SK-N-SH (cell line): ENCODE results near the gene DPAGT1. TPM values are rescaled to one million over a fixed set of nuclear protein-coding genes. Genes with fewer than 3 reads are reported as not detected.

Experiments
- CTCF ChIA-PET: fragments of 300-600, 350-600 bp; formaldehyde crosslinking; extraction: SDS; loops from one replicate; lab custom pipeline; 2021; lab: Yijun Ruan, JAX
- POLR2A ChIA-PET: fragments of 350-600 bp; sonication (Branson Sonifier 250); formaldehyde crosslinking; extraction: SDS; loops from one replicate; lab custom pipeline; 2020; ENCODE audit warnings: antibody characterized with exemption, inconsistent platforms; lab: Yijun Ruan, JAX
- DNase-seq: peaks from one replicate; pipeline ENCODE4 v3.0.0; 2012
- H2AFZ ChIP-seq: fragments of 200-600 bp; sonication (generic); 2 replicates; pipeline ENCODE4 v1.8.1; 2016; ENCODE audit warnings: antibody characterized with exemption, mild to moderate bottlenecking, low read depth
- H3F3A ChIP-seq: fragments of 200-600 bp; sonication (generic); replicated peaks from 2 replicates; pipeline ENCODE3; 2016; ENCODE audit warnings: antibody characterized with exemption, mild to moderate bottlenecking; ENCODE audit not compliant: insufficient read depth
- H3K27ac ChIP-seq, 2 experiments: fragments of 200-500 bp in 1 of 2; fragments of 200-600 bp in 1 of 2; sonication (Bioruptor generic) in 1 of 2; sonication (generic), shearing (Covaris generic) in 1 of 2; 2 replicates each; pipeline versions ENCODE4 v1.5.1 to v1.6.1; 2014 to 2016; ENCODE audit warnings: low read depth in 2 of 2, inconsistent platforms in 1 of 2, low read length in 1 of 2, mild to moderate bottlenecking in 1 of 2, mixed read lengths in 1 of 2
- H3K27me3 ChIP-seq: fragments of 200-600 bp; sonication (generic), shearing (Covaris generic); 2 replicates; pipeline ENCODE4 v1.6.1; 2016; ENCODE audit warnings: mixed run types; ENCODE audit not compliant: insufficient read depth
- H3K36me3 ChIP-seq, 2 experiments: fragments of 200-500 bp in 1 of 2; fragments of 200-600 bp in 1 of 2; sonication (Bioruptor generic) in 1 of 2; sonication (generic) in 1 of 2; replicated peaks in 1 of 2; 2 replicates each; pipeline versions ENCODE3 to v1.5.1; 2014 to 2016; ENCODE audit warnings: low read length in 1 of 2, mild to moderate bottlenecking in 1 of 2; ENCODE audit not compliant: insufficient read depth in 2 of 2, control insufficient read depth in 1 of 2
- H3K4me1 ChIP-seq, 2 experiments: fragments of 200-500 bp in 1 of 2; fragments of 200-600 bp in 1 of 2; sonication (Bioruptor generic) in 1 of 2; sonication (generic), shearing (Covaris generic) in 1 of 2; 2 replicates each; pipeline versions ENCODE4 v1.5.1 to v1.6.1; 2014 to 2016; ENCODE audit warnings: low read depth in 1 of 2, low read length in 1 of 2, mixed run types in 1 of 2; ENCODE audit not compliant: insufficient read depth in 2 of 2, control insufficient read depth in 1 of 2
- H3K4me2 ChIP-seq: fragments of 200-600 bp; sonication (generic), shearing (Covaris generic); 2 replicates; pipeline ENCODE4 v1.6.1; 2017; ENCODE audit warnings: mixed run types
- H3K4me3 ChIP-seq, 2 experiments: fragments of 200-500 bp in 1 of 2; fragments of 200-600 bp in 1 of 2; sonication (Bioruptor generic) in 1 of 2; sonication (generic), shearing (Covaris generic) in 1 of 2; 2 replicates each; pipeline versions ENCODE4 v1.5.1 to v1.8.1; 2014 to 2016; ENCODE audit warnings: low read depth in 2 of 2, inconsistent platforms in 1 of 2, low read length in 1 of 2, mild to moderate bottlenecking in 1 of 2, mixed read lengths in 1 of 2, moderate library complexity in 1 of 2
- H3K79me2 ChIP-seq: fragments of 200-600 bp; sonication (generic); 2 replicates; pipeline ENCODE4 v1.8.1; 2017; ENCODE audit warnings: mild to moderate bottlenecking; ENCODE audit not compliant: insufficient read depth
- H3K9ac ChIP-seq: fragments of 200-600 bp; sonication (generic); 2 replicates; pipeline ENCODE4 v1.6.1; 2017; ENCODE audit warnings: mixed run types
- H3K9me2 ChIP-seq: fragments of 200-600 bp; sonication (generic); 2 replicates; pipeline ENCODE4 v1.6.1; 2017; ENCODE audit warnings: mixed run types
- H3K9me3 ChIP-seq: fragments of 200-600 bp; sonication (generic); 2 replicates; pipeline ENCODE4 v1.6.1; 2017; ENCODE audit warnings: mixed run types, mild to moderate bottlenecking, moderate library complexity
- H4K20me1 ChIP-seq: fragments of 200-600 bp; sonication (generic); 2 replicates; pipeline ENCODE4 v1.6.1; 2017; ENCODE audit warnings: mild to moderate bottlenecking, mixed run types; ENCODE audit not compliant: insufficient read depth
- CHD2 ChIP-seq: fragments of 150-350 bp; IDR thresholded peaks from 2 replicates; pipeline ENCODE4 v1.6.1; 2018; ENCODE audit warnings: low read length; ENCODE audit not compliant: partially characterized antibody
- CTCF ChIP-seq: fragments of 200-600 bp; sonication (generic); IDR thresholded peaks from 2 replicates; pipeline ENCODE4 v1.6.1; 2017; ENCODE audit warnings: antibody characterized with exemption, mild to moderate bottlenecking, moderate library complexity
- ELF1 ChIP-seq: IDR thresholded peaks from 2 replicates; pipeline ENCODE4 v1.4.0; 2012
- EZH2phosphoT487 ChIP-seq: fragments of 200-600 bp; sonication (generic); IDR thresholded peaks from 2 replicates; pipeline ENCODE4 v1.6.1; 2017; ENCODE audit warnings: low read depth, mixed run types, mild to moderate bottlenecking, antibody characterized with exemption, moderate library complexity, borderline replicate concordance
- FOXJ3 ChIP-seq: sonication (generic); formaldehyde crosslinking; IDR thresholded peaks from 2 replicates; pipeline ENCODE4 v1.5.1; 2020; ENCODE audit warnings: mild to moderate bottlenecking, missing genetic modification reagents
- FOXM1 ChIP-seq: IDR thresholded peaks from 2 replicates; pipeline ENCODE4 v1.4.0; 2012; ENCODE audit warnings: low read depth, mild to moderate bottlenecking
- GABPA ChIP-seq: IDR thresholded peaks from 2 replicates; pipeline ENCODE4 v1.4.0; 2012; ENCODE audit warnings: low read depth, mild to moderate bottlenecking
- GATA2 ChIP-seq: sonication (generic); formaldehyde crosslinking; IDR thresholded peaks from 2 replicates; pipeline ENCODE4 v1.5.0; 2020; ENCODE audit warnings: mild to moderate bottlenecking, missing genetic modification reagents
- JUND ChIP-seq: IDR thresholded peaks from 2 replicates; pipeline ENCODE4 v1.4.0; 2012
- NFIC ChIP-seq: IDR thresholded peaks from 2 replicates; pipeline ENCODE4 v1.4.0; 2012; ENCODE audit warnings: borderline replicate concordance
- NRF1 ChIP-seq: IDR thresholded peaks from 2 replicates; pipeline ENCODE4 v1.6.1; 2012; ENCODE audit warnings: low read depth, mild to moderate bottlenecking, low read length
- POLR2AphosphoS5 ChIP-seq: IDR thresholded peaks from 2 replicates; pipeline ENCODE4 v1.6.1; 2012; ENCODE audit warnings: low read depth, low read length
- RAD21 ChIP-seq: IDR thresholded peaks from 2 replicates; pipeline ENCODE4 v1.6.1; 2012; ENCODE audit warnings: mild to moderate bottlenecking, low read length
- RFX5 ChIP-seq: IDR thresholded peaks from 2 replicates; pipeline ENCODE4 v1.6.1; 2012; ENCODE audit warnings: mild to moderate bottlenecking, improper control_type of control experiment, low read length
- RXRA ChIP-seq: IDR thresholded peaks from 2 replicates; pipeline ENCODE4 v1.4.0; 2012; ENCODE audit warnings: low read depth, mild to moderate bottlenecking, borderline replicate concordance
- TEAD4 ChIP-seq: IDR thresholded peaks from 2 replicates; pipeline ENCODE4 v1.4.0; 2012; ENCODE audit warnings: mild to moderate bottlenecking, borderline replicate concordance; ENCODE audit not compliant: insufficient read depth
- USF2 ChIP-seq: fragments of 150-350 bp; IDR thresholded peaks from 2 replicates; pipeline ENCODE4 v1.6.1; 2017; ENCODE audit warnings: antibody characterized with exemption, low read length, low read depth, borderline replicate concordance
- YY1 ChIP-seq: IDR thresholded peaks from 2 replicates; pipeline ENCODE4 v1.4.0; 2012; ENCODE audit warnings: low read depth, mild to moderate bottlenecking
- WGBS: methylation state at CpG from one replicate; pipeline ENCODE4 v1.1.6; 2017; ENCODE audit warnings: low lambda C conversion rate; 5-methylcytosine and 5-hydroxymethylcytosine counted together
- polyA plus RNA-seq, 3 experiments: library from polyadenylated mRNA; depleted of rRNA; stranded (reverse); fragments of >200 nt; gene quantifications; 2 replicates each; pipeline ENCODE4 v1.2.3, GENCODE V29; 2012
- TF ChIP-seq, protein P1 (sequence below): IDR thresholded peaks from 2 replicates; pipeline ENCODE4 v1.4.0; 2012; ENCODE audit warnings: low read depth

Gene DPAGT1
- polyA plus RNA-seq, 1 of the 3 experiments (the other 2 are of a cell fraction) = 99.5 TPM

DNA sequence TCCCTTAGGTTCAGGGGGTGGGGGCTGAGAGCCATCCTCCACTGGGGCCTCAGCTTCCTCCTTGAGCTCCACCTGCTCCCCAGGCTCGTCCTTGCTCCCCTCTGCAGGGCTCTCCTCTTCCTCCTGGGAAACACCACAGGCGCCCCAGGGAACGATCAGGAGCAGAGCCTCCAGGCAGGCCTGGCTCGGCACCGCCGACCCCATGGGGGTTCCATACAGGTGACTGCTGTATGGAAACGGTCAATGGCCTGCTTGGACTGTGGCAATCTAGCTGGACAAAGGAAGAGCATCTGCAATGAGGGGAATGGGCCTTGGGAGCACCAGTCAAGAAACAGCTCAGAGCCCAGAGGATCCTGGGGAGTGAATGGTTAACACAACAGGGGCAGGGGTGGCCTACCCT is 52.6 kb downstream of the DPAGT1 start:
- no CpG with 5 or more reads among the region's 7 CpGs for WGBS
- POLR2A ChIA-PET = interaction anchor here (1.6 kb wide), 1 partner anchor 18 kb away, joined by 3 read pairs; no protein-coding TSS in a partner anchor
- H3K36me3 ChIP-seq = peaks cover 27 to 78% of the 10 kb centered on the region in 2 experiments

DNA sequence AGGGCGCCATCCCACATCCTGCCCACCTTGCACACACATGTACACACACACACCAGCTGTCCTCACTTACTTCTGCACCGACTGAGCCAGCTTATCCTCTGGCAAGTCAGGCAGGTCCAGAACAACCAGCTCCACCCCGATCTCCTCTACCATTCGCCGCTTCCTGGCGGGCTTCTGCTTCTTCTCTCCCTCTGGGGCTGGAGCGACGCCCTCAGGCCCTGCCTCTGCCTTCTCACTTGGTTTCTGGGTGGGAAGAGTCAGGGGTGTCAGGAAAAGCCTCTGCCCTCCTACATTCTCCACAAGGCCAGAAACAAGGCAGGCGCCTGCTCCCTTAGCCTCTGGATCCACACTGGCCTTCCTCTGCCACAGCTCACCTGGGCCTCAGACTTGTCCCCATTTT is 53.0 kb downstream of the DPAGT1 start:
- H3K27ac ChIP-seq = no peak overlapping the region
- H3K4me3 ChIP-seq = no peak overlapping the region
- no peaks in the 10 kb centered on the region for H3K79me2 ChIP-seq
- POLR2A ChIA-PET = interaction anchor here (1.6 kb wide), 1 partner anchor 17 kb away, joined by 3 read pairs; no protein-coding TSS in a partner anchor
- H3K9ac ChIP-seq = no peak overlapping the region
- WGBS = 93% methylated on average over 9 of the region's 9 CpGs
- no peaks in the 10 kb centered on the region for H3K4me1 ChIP-seq
- H3K27me3 ChIP-seq = no peaks in the 10 kb centered on the region
- H3K36me3 ChIP-seq = peaks cover 23 to 73% of the 10 kb centered on the region in 2 experiments
- DNase-seq = no peak
- no peaks in the 10 kb centered on the region for H4K20me1 ChIP-seq
- no peaks in the 10 kb centered on the region for H3K9me2 ChIP-seq
- CTCF ChIA-PET = interaction anchor here (0.9 to 1.1 kb wide), 3 partner anchors 8 to 19 kb away, joined by 3 to 4 read pairs (median 4); partner anchors contain the start of genes HYOU1, SLC37A4 and VPS11
- no peaks in the 10 kb centered on the region for H3K9me3 ChIP-seq
- no peak overlapping the region for H3K4me2 ChIP-seq
- H3F3A ChIP-seq = no peaks in the 10 kb centered on the region
- H2AFZ ChIP-seq = no peak overlapping the region
- TF ChIP-seq YY1 (no peak), GABPA (no peak), CTCF (no peak), NFIC (no peak), USF2 (no peak), CHD2 (no peak), ELF1 (no peak), RFX5 (no peak), TEAD4 (no peak), FOXJ3 (CRISPR knock-in tag) (no peak), POLR2AphosphoS5 (no peak), GATA2 (CRISPR knock-in tag) (no peak), NRF1 (no peak), FOXM1 (no peak), JUND (no peak), EZH2phosphoT487 (no peak)
- TF ChIP-seq, protein P1, sequence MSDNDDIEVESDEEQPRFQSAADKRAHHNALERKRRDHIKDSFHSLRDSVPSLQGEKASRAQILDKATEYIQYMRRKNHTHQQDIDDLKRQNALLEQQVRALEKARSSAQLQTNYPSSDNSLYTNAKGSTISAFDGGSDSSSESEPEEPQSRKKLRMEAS = no peak

More for the DNA sequence above, 52.6 kb downstream of the DPAGT1 start:
- Histone ChIP-seq H3K4me3 (no peak overlapping the region), H2AFZ (no peak overlapping the region), H3K27ac (no peak overlapping the region), H3K4me1 (no peaks in the 10 kb centered on the region), H3K79me2 (no peaks in the 10 kb centered on the region), H3K9me3 (no peaks in the 10 kb centered on the region), H3K9me2 (no peaks in the 10 kb centered on the region), H3K9ac (no peak overlapping the region), H3K4me2 (no peak overlapping the region), H3K27me3 (no peaks in the 10 kb centered on the region), H3F3A (no peaks in the 10 kb centered on the region), H4K20me1 (no peaks in the 10 kb centered on the region)
- TF ChIP-seq RAD21 (no peak), CTCF (no peak), RXRA (no peak), GATA2 (CRISPR knock-in tag) (no peak)
- no peak for DNase-seq
- CTCF ChIA-PET = interaction anchor here (0.7 kb wide), 1 partner anchor 11 kb away, joined by 3 read pairs; no protein-coding TSS in a partner anchor
